Peyer's patch (tissue), 4 donors: ENCODE results near the gene SLC22A23. TPM values are rescaled to one million over a fixed set of nuclear protein-coding genes. Genes with fewer than 3 reads are reported as not detected.

ENCODE experiments used
- DNase-seq, 3 donors: peaks; one replicate each; pipeline ENCODE4 v3.0.0-alpha.2; 2017 to 2019
- H3K27ac ChIP-seq, 4 donors: fragments of 200-600 bp; sonication (generic); one replicate each; pipeline ENCODE4 v1.5.1; 2016 to 2019
- H3K27me3 ChIP-seq, 2 donors: fragments of 200-600 bp; sonication (generic); one replicate each; pipeline ENCODE4 v1.5.1; 2019
- H3K36me3 ChIP-seq, 3 donors: fragments of 200-600 bp; sonication (generic); one replicate each; pipeline ENCODE4 v1.5.1; 2016 to 2019
- H3K4me1 ChIP-seq, 4 donors: fragments of 200-600 bp; sonication (generic); one replicate each; pipeline ENCODE4 v1.5.1; 2016 to 2019
- H3K4me3 ChIP-seq, 4 donors: fragments of 200-600 bp; sonication (generic); 1 replicate in 3 of 4; 2 replicates in 1 of 4; pipeline ENCODE4 v1.5.1; 2016 to 2019; ENCODE audit warnings: mild to moderate bottlenecking in 1 of 4
- H3K9me3 ChIP-seq, 4 donors: fragments of 200-600 bp; sonication (generic); one replicate each; pipeline ENCODE4 v1.5.1; 2016 to 2019; ENCODE audit warnings: mild to moderate bottlenecking in 1 of 4
- CTCF ChIP-seq, 6 experiments: fragments of 450-650 bp in 4 of 6; fragments of 200-600 bp in 2 of 6; sonication (generic) in 1 of 6; IDR thresholded peaks; one replicate each; pipeline ENCODE4 v1.5.1; 2017 to 2019; ENCODE audit warnings: antibody characterized with exemption in 6 of 6, mild to moderate bottlenecking in 3 of 6, moderate library complexity in 1 of 6
- POLR2A ChIP-seq, 2 donors: fragments of 450-650 bp; IDR thresholded peaks; one replicate each; pipeline ENCODE4 v1.5.1; 2017; ENCODE audit warnings: antibody characterized with exemption in 2 of 2, mild to moderate bottlenecking in 2 of 2, moderate library complexity in 2 of 2
- total RNA-seq, 4 donors: library from RNA; depleted of rRNA; stranded (reverse); fragments of >200 nt; gene quantifications; one replicate each; pipeline ENCODE4 v1.1.0, GENCODE V29; 2016

The SLC22A23 gene
- total RNA-seq, 4 donors from 2014 or later: 22.3 to 145 (median 91.6) TPM

GRCh38 chr6:3483675-3484074 lies 26.8 kb upstream of the SLC22A23 start:
- H3K9me3 ChIP-seq: peaks cover 0 to 3% (median 0%) of the 10 kb centered on the region in 4 donors
- no peak for DNase-seq
- no peak overlapping the region for H3K4me3 ChIP-seq
- no peaks in the 10 kb centered on the region for H3K4me1 ChIP-seq
- no peaks in the 10 kb centered on the region for H3K36me3 ChIP-seq
- TF ChIP-seq POLR2A (IDR thresholded peaks at IDR 0.05) (no peak), CTCF (IDR thresholded peaks at IDR 0.05) (no peak)
- H3K27me3 ChIP-seq: no peaks in the 10 kb centered on the region
- H3K27ac ChIP-seq: no peak overlapping the region

GRCh38 chr6:3482869-3483268 lies 26.0 kb upstream of the SLC22A23 start:
- Histone ChIP-seq H3K27ac (no peak overlapping the region), H3K4me3 (no peak overlapping the region), H3K9me3 (peaks cover 0 to 3% (median 0%) of the 10 kb centered on the region in 4 donors), H3K27me3 (no peaks in the 10 kb centered on the region), H3K36me3 (no peaks in the 10 kb centered on the region), H3K4me1 (no peaks in the 10 kb centered on the region)
- no peak for DNase-seq
- TF ChIP-seq CTCF (IDR thresholded peaks at IDR 0.05) (no peak), POLR2A (IDR thresholded peaks at IDR 0.05) (no peak)

- H3K4me1 ChIP-seq: no peaks in the 10 kb centered on the region
- peaks cover 0 to 3% (median 0%) of the 10 kb centered on the region in 4 donors for H3K9me3 ChIP-seq
- H3K27ac ChIP-seq: no peak overlapping the region
- no peak for DNase-seq
- H3K27me3 ChIP-seq: no peaks in the 10 kb centered on the region
- no peak overlapping the region for H3K4me3 ChIP-seq
- no peak for TF ChIP-seq CTCF (IDR thresholded peaks at IDR 0.05)
- TF ChIP-seq POLR2A (IDR thresholded peaks at IDR 0.05): no peak
- H3K36me3 ChIP-seq: no peaks in the 10 kb centered on the region
These were observed 24.8 kb upstream of the SLC22A23 start for GRCh38 chr6:3481640-3482039.

GRCh38 chr6:3480009-3480408 lies 23.2 kb upstream of the SLC22A23 start:
- Histone ChIP-seq H3K4me1 (no peaks in the 10 kb centered on the region), H3K27me3 (no peaks in the 10 kb centered on the region), H3K4me3 (no peak overlapping the region), H3K9me3 (peaks cover 0 to 3% (median 0%) of the 10 kb centered on the region in 4 donors), H3K27ac (no peak overlapping the region), H3K36me3 (no peaks in the 10 kb centered on the region)
- no peak for DNase-seq
- no peak for TF ChIP-seq POLR2A (IDR thresholded peaks at IDR 0.05)
- TF ChIP-seq CTCF (IDR thresholded peaks at IDR 0.05): no peak

- no peaks in the 10 kb centered on the region for H3K9me3 ChIP-seq
- no peak overlapping the region for H3K4me3 ChIP-seq
- TF ChIP-seq POLR2A (IDR thresholded peaks at IDR 0.05) (no peak), CTCF (IDR thresholded peaks at IDR 0.05) (no peak)
- no peaks in the 10 kb centered on the region for H3K27me3 ChIP-seq
- H3K36me3 ChIP-seq: no peaks in the 10 kb centered on the region
- H3K4me1 ChIP-seq: no peaks in the 10 kb centered on the region
- no peak for DNase-seq
- H3K27ac ChIP-seq: no peak overlapping the region
These were observed 16.9 kb upstream of the SLC22A23 start for GRCh38 chr6:3473773-3474172.

- Histone ChIP-seq H3K27ac (no peak overlapping the region), H3K9me3 (no peaks in the 10 kb centered on the region), H3K4me3 (no peak overlapping the region), H3K4me1 (no peaks in the 10 kb centered on the region), H3K36me3 (no peaks in the 10 kb centered on the region), H3K27me3 (no peaks in the 10 kb centered on the region)
- TF ChIP-seq POLR2A (IDR thresholded peaks at IDR 0.05) (no peak), CTCF (IDR thresholded peaks at IDR 0.05) (no peak)
- DNase-seq: no peak
These were observed 14.9 kb upstream of the SLC22A23 start for GRCh38 chr6:3471711-3472110.
